Neural progenitor cell (in vitro differentiated cells): ENCODE measurements around the gene RPS24.

Experiments
- EZH2phosphoT487 ChIP-seq: fragments of 200-600 bp; sonication (generic); IDR thresholded peaks from 2 replicates; pipeline ENCODE4 v1.6.1; 2017; ENCODE audit warnings: antibody characterized with exemption
- TF ChIP-seq, protein P1 (sequence below): fragments of 200-600 bp; sonication (generic); IDR thresholded peaks from 2 replicates; pipeline ENCODE4 v1.5.1; 2017; ENCODE audit warnings: antibody characterized with exemption, mild to moderate bottlenecking

DNA sequence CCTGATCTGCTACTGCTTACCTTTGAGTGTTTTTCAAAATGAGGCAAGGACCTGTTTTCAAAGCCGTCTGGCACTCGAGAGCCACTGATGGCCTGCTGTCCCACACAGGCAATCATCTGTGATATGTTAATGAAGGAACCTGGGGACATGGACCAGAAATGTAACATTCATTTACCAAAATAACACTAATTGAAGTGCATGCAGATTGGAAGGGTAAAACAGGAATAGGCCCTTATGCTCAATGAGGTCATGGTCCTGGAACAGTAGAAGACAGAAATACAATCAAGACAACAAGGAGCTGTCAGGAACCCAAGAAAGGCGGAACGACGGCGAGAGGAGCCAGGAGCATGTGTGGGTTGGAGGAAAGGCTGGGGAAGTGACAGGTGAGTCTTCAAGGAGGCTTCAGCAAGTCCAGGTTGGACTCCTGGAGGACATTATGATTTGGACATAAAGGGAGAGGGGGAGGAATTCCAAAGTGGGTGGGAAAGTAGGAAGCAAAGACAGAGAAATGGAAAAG is 32.6 kb upstream of the RPS24 start:
- TF ChIP-seq, protein P1, sequence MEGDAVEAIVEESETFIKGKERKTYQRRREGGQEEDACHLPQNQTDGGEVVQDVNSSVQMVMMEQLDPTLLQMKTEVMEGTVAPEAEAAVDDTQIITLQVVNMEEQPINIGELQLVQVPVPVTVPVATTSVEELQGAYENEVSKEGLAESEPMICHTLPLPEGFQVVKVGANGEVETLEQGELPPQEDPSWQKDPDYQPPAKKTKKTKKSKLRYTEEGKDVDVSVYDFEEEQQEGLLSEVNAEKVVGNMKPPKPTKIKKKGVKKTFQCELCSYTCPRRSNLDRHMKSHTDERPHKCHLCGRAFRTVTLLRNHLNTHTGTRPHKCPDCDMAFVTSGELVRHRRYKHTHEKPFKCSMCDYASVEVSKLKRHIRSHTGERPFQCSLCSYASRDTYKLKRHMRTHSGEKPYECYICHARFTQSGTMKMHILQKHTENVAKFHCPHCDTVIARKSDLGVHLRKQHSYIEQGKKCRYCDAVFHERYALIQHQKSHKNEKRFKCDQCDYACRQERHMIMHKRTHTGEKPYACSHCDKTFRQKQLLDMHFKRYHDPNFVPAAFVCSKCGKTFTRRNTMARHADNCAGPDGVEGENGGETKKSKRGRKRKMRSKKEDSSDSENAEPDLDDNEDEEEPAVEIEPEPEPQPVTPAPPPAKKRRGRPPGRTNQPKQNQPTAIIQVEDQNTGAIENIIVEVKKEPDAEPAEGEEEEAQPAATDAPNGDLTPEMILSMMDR = no peak
- TF ChIP-seq EZH2phosphoT487 = no peak
